Measurements from ENCODE around the gene OR14J1.
"Not testable (repeated sequence)": the region's sequence is repeated elsewhere in the genome, so short reads cannot be mapped to it uniquely, and the experiment has no call there.

Gene OR14J1

DNA sequence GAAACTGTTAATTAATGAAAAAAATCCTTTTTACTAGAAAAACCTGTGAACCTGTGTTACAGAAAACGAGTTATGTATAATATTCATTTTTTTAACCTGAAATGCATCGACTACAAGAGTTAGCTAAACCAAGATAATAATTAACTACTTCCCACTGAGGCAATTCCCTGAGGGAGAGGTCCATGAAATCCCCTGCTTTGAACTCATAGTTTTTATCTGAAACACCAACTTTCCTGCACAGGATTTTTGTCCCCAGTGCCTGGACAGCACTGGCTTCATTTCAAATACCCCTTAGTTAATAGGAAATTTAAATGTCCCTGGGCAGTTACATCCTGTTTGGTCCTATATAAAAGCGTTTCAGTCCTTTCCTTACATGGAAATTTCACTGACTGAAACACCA is at the start of gene OR14J1:
Gene OR14J1 (plus strand): TSS at position 386 of the 400 bp plus-strand sequence. CDS start 4,989 bp downstream, outside the sequence.
- DNase-seq, result no peak

DNA sequence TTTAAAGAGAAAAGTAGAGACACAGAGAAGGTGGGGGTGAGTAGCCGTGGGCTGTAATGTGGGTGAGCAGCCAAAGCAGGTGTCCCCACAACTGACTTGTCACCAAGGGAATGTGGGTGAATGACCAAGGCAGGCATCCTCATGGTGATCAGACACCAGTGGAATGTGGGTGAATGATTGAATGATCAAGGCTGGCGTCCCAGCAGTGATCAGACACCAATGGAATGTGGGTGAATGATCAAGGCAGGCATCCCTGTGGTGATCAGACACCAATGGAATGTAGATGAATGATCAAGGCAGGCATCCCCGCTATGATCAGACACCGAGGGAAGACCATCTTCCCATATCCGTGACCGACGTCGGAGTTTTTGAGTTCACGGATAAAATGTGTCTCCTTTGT is 49.8 kb upstream of the OR14J1 start:
- DNase-seq, result no peak

GRCh38 chr6:29255530-29255929 is 46.0 kb upstream of the OR14J1 start:
- no peak for DNase-seq

- DNase-seq, result no peak
Measured at GRCh38 chr6:29259721-29260120, 41.8 kb upstream of the OR14J1 start.

DNA sequence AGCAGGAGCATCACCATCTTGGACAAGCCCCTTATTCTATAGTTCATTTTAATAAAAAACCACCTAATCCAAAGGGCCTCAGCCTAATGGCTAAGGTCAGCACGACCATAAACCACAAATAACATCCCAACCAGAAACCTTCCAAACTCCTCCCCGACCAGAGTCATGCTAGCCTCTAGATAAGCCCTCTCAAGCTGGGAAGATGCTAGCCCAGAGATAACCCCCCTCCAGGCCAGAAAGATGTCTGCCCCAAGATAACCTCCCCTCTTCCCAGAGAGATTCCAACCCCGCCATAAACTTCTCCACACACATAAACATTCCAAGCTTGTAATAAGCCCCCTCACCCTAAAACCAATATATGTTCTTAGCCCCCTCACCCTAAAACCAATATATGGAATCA is 38.5 kb upstream of the OR14J1 start:
- DNase-seq, result no peak

GRCh38 chr6:29294499-29294914 is 7.0 kb upstream of the OR14J1 start:
- DNase-seq, result no peak

DNA sequence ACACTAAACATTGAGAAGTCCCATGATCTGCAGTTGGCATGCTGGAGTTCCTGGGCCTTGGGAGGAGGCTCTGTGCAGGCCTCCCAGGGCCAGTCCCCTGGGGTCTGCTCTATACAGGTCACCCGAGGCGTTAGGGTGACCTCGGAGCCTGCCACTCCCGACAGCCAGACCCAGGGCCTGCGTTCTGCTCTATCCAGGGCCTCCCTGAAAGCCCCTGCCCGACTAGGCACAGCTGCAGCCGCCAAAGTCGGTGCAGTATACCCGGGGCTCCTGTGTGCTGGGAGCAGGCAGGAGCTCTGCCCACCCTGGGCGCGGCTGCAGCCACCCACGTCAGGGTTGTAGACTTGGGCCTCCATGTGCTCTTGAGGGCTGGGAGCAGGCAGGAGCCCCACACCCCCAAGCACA is 6.3 kb upstream of the OR14J1 start:
- no peak for DNase-seq

GRCh38 chr6:29295623-29296022 is 5.9 kb upstream of the OR14J1 start:
- DNase-seq, result no peak

GRCh38 chr6:29319931-29320330 is 18.4 kb downstream of the OR14J1 start:
- no peak for DNase-seq

DNA sequence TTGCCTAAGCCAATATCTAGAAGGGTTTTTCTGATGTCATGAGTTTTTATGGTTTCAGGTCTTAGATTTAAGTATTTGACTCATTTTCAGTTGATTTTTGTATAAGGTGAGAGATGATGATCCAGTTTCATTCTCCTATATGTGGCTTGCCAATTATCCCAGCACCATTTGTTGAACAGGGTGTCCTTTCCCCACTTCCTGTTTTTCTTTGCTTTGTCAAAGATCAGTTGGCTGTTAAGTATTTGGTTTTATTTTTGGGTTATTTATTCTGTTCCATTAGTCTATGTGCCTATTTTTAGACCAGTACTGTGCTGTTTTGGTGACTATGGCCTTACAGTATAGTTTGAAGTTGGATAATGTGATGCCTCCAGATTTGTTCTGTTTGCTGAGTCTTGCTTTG is 21.8 kb downstream of the OR14J1 start:
- DNase-seq, result not testable (repeated sequence)

DNA sequence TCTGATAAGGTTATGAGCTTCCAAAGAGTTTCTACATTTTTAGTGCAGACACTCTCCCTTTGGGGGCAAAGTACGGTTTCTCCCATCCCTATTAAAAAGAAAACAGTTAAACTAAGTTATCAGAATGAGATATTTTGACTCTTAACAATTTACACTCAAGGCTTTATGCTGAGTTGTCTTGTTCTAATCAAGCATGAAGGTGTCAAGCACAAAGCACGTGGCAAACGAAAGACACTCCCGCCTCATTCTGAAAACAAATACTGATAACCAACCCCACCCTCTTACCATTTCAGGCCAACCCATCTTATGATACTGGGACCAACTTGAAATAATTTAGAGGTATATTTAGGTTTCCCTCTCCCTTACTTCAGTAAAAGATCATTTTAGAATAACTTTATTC is 24.3 kb downstream of the OR14J1 start:
- DNase-seq, result no peak

DNA sequence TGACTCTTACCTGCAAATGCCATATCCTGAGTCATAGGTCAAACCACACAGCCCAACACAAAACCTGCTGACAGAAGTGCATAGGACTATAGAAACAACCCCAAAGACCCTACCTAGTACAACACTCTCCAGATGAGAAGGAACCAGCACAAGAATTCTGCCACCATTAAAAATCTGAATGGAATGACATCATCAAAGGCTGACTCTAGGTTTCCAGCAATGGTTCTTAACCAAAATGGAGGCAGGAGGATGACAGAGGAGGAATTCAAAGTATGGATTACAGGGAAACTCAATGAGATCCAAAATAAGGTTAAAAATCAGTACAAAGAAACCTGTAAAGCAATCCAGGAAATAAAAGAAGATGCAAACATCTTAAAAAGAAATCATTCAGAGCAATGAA is 31.2 kb downstream of the OR14J1 start:
- DNase-seq, result no peak

DNA sequence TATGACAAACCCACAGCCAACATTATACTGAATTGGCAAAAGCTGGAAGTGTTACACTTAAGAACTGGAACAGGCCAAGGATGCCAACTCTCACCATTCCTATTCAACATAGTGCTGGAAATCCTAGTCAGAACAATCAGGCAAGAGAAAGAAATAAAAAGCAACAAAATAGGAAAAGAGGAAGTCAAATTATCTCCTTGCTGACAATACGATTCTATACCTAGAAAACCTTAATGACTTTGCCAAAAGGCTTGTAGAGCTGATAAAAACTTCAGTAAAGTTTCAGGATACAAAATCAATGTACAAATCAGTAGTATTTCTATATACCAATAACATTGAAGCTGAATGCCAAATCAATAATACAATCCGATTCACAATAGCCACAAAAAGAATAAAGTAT is 34.8 kb downstream of the OR14J1 start:
- no peak for DNase-seq

DNA sequence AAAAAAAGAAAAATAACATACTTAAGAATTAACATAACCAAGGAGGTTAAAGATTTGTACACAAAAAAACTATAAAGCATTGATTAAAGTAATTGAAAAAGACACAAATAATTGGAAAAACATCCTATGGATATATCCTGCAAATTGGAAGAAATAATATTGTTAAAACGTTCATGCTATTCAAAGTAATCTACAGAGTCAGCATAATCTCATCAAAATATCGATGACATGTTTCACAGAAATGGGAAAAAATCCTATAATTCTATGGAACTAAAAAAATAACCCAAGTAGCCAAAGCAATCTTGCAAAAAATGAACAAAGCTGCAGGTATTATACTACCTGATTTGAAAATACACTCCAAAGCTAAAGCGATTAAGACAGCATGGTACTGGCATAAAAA is 43.9 kb downstream of the OR14J1 start:
- no peak for DNase-seq

DNA sequence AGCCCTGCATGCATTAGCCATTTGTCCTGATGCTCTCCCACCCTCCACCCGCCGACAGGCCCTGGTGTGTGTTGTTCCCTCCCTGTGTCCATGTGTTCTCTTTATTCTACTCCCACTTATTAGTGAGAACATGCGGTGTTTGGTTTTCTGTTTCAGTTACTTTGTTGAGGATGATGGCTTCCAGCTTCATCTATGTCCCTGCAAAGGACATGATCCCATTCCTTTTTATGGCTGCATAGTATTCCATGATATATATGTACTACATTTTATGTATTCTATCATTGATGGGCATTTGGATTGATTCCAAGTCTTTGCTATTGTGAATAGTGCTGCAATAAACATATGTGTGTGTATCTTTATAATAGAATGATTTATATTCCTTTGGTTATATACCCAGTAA is 47.8 kb downstream of the OR14J1 start:
- DNase-seq, result not testable (repeated sequence)

DNA sequence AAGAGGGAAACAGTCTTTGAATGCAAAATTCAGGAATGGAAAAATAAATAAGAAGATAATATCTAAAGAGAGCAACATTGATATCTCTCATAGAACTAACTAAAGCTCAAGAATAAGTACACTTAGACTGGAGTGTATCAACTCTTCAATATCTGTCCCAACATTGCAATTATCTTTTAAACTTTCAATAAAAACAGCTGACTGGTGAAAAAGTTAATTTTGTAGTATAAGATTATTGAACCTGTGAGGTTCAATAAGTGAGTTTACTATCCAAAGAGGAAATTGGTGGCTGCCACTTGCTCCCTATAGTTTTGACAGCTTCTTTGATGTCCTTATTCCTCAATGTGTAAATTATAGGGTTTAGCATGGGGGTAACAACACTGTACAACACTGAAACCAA is 53.5 kb downstream of the OR14J1 start:
- no peak for DNase-seq

GRCh38 chr6:29355603-29356002 is 54.1 kb downstream of the OR14J1 start:
- DNase-seq, result no peak
